HuH-7 (cell line): ENCODE measurements around the gene MON2.
"Not testable (repeated sequence)": the region's sequence is repeated elsewhere in the genome, so short reads cannot be mapped to it uniquely, and the experiment has no call there.

ENCODE experiments used
- DNase-seq: peaks from one replicate; pipeline ENCODE4 v3.0.0; 2011; ENCODE audit warnings: low spot score

The MON2 gene

DNA sequence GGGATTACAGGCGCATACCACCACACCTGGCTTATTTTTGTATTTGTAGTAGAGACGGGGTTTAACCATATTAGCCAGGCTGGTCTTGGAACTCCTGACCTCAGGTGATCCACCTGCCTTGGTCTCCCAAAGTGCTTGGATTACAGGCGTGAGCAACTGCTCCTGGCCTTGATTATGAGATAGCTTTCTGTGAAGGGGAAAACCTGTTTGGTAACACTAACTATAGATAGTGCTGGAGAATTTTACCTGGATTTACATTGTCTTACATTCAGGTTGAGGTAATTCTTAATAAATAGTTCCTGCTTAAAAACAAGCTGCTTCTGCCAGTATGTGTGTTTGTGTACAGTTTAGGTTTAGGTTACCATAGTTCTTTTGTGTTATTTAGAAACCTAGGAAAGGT is 77.1 kb downstream of the MON2 start:
- DNase-seq, result no peak

DNA sequence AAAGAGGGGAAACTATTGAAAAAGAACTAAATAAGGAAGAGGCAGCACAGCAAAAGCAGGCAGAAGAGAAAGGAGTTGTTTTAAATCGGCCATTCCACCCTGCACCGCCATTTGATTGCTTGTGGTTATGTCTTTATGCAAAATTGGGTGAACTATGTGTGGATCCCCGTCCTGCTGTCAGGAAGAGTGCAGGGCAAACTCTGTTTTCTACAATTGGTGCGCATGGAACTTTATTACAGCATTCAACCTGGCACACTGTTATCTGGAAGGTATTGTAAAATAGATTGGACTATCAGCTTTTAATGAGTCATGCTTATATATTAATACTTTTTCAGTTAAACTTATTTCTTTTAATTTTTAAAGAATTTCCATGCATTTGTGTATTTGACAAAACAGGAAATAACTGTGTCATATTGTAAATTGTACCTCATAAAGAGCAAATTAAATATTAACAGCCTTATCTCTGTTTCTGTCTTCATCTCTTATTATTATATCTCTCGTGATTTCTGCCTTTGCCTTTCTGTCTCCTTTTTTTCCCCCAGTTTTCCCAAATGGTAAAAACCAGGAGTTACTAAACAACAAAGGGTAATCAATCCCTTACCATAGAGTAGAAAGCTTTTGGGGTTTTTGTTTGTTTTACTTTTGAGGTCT is 86.4 kb downstream of the MON2 start:
- DNase-seq, result no peak

DNA sequence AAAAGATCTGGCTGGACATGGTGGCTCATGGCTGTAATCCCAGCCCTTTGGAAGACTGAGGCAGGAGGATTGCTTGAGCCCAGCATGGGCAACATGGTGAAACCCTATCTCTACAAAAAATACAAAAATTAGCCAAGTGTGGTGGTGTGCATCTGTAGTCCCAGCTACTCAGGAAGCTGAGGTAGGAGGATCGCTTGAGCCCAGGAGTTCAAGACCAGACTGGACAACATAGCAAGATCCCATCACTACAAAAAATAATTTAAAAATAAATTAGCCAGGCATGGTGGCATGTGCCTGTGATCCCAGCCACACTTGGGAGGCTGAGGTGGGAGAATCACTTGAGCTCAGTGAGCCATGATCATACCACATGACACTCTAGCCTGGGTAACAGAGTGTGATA is 92.7 kb downstream of the MON2 start:
- DNase-seq, result not testable (repeated sequence)

DNA sequence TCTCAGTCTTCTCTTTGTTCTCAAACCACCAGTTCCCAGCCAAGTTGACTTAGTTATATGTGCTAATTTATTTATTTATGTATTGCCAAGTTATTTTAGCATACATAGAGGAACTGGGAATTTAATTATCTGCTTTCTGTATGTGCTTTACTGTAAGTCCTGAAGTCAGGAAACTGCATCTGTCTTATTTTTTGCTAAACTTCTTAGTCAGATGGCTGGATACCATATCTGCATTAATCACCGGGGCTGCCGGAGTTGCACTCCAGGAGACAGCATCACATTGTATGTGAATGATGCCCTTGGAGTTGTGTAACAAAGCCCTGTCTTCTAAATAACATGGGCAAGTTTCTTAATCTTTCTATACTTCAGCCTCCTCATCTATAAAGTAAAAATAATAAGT is 96.2 kb downstream of the MON2 start:
- no peak for DNase-seq

DNA sequence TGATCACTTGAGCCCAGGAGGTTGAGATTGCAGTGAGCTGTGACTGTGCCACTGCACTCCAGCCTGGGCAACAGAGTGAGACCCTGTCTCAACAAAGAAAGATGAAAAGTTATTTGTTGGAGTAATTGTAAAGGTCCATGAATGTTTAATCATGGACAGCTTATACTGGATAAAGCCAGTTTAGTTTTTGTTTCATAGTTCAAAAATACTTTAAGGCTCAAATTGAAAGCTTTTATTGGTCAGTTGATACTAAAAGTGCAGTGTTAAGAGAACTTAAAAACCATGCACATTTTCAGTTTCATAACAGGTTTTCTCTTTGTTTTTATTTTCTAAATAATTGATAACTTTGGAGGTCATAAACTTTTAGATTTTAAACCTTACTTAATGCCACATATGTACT is 108.4 kb downstream of the MON2 start:
- no peak for DNase-seq

DNA sequence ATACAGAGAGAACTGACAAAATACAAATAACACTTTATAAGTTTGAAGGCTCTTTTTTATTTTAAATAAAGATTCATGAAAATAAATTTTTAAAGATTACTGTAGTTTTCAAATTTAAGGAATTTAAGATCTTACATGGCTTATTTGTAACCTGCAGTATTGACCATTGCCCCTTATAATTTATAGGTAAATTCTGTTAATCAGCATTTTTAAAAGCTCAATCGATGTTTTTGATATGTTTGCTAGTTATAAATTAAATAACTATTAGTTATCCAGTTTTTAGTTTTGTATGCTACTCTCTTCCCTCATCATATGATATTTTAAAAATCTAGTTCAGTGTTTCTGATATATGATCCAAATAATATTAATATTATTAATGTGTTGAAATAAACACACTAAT is 109.9 kb downstream of the MON2 start:
- DNase-seq, result no peak

DNA sequence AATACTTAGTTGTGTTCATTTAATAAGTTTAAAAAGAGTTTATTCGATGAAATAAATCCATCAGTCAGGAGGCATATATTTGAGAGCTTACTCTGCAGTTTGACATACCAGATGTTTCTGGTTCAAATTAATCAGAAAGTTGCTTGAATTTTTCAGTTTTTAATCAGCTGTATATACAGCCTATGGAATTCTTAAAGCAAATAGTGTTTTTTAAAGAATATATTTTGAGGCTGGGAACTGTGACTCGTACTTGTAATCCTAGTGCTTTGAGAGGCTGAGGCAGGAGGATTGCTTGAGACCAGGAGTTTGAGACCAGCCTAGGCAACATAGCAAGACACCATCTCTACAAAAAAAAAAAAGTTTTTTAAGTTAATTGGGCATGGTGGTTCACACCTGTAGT is 112.1 kb downstream of the MON2 start:
- no peak for DNase-seq

DNA sequence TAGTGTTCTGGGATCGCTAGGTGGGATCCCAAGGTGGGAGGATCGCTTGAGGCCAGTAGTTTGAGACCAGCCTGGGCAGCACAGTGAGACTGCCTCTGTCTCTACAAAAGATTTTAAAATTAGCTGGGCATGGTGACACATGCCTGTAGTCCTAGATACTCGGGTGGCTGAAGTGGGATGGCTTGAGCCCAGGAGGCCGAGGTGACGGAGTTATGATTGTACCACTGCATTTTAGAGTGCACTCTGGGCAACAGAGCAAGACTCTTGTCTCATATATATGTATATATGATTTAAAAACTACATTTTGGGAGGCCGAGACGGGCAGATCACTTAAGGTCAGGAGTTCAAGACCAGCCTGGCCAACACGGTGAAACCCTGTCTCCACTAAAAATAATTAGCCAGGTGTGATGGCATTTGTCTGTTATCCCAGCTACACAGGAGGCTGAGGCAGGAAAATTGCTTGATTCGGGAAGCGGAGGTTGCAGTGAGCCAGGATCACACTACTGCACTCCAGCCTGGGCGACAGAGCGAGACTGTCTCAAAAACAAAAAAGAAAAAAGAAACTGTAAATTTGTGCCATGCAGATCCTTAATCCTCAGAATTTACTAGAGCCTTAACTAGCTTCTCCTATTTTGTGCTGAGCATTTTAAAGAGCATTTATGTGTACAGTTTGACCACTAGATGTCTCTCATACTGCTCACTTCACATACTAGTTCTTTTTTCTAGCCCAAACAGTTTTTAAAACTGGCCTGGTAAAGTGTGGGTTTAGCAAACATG is 114.8 kb downstream of the MON2 start:
- DNase-seq, result no peak

DNA sequence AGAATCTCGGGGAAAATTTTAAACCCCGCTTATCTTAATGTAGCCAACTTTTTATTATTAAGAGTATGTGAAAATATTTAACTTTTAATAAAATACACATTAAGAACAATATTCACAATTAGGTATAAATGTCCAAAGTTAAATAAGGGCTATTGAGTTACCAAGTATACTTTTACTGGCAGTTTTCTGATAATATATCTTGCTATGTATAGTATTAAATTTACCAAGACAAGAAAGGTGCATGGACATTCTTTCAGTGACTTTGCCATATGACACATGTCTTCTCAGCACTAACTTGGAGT is 115.4 kb downstream of the MON2 start:
- DNase-seq, result no peak

DNA sequence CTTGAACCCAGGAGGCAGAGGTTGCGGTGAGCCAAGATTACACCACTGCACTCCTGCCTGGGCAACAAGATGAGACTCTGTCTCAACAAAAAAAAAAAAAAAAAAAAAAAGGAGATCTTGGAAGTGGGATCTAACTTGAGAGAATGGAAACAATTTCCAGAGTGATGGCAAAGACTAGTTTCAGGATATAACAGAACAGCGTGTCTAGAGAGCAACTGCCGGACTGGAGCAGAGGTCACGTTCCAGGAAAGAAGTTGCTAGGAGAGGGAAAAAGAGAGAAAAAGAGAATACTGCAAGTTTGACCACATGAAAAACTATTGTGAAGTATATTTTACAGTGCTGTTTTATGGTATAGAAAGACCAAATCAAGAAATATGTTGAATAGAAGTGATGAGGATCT is 118.0 kb downstream of the MON2 start:
- no peak for DNase-seq

DNA sequence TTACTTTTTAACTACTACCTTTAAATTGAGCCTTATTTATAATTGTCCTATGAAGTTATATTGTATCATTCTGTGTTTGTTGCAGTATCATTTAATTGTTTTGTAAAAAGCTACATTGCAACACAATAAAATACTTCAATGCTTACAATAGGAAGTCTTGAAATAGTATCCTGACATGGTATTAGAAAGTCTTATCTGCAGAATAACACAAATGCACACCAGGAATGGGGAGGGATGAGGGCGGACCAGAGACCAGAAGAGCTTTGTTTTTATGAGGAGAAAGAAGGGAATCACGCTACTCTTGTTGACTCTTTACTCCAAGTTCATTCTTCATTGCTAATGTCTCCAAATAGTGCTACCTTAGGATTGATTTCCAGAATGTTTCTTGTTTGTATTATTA is 120.2 kb downstream of the MON2 start:
- no peak for DNase-seq

DNA sequence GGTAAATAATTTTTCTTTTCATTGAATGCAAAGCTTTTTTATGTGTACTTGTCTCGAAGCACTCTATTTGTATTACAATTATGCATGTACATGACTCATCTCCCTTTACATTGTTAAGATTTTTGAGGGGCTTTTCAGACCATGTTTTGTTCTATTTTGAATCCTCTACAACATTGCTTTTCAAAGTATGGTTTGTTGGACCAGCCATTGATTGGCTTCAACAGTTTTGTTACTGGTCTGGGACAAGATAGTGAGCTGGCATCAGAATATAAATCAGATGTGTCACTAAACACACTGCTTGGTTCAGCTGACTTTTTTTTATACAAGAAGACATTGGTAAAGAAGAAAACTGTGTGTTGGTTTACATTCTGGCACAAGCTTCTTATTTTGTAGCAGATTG is 122.3 kb downstream of the MON2 start:
- no peak for DNase-seq

DNA sequence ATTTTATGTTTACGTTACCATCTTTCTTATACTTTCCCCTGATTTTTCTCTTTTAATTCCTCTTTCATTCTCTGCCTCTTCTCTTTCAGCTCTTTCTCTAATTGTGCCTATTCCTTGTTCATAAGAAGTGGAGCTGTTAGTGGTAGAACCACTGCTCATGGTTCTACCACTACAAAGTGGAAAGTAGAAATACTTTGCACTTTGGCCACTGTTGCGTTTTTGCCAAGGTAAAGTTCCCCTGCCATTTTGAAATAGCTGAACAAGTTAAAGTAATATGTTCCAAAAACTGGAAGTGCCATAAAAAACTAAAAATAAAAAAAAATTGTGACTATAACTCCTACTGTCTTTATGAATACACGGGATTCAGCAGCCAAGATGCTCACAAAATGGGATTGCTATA is 130.6 kb downstream of the MON2 start:
- no peak for DNase-seq

DNA sequence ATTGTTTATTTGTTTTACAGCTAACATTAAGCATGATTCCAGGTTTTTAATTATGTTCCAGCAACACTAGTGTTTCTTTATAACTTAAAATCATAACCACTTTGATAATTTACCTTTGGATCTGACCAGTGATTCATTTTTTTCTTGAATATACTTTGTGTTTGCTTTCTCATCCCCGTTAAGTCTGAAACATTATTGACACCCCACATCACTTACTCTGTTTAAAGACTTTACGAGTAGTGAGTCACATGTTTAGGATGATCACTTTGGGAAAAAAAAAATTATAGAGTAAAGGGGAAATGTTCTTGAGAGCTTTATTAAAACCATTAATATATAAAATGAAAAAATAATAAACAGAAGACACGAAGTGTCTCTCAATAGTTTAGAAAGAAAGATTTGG is 132.2 kb downstream of the MON2 start:
- no peak for DNase-seq

DNA sequence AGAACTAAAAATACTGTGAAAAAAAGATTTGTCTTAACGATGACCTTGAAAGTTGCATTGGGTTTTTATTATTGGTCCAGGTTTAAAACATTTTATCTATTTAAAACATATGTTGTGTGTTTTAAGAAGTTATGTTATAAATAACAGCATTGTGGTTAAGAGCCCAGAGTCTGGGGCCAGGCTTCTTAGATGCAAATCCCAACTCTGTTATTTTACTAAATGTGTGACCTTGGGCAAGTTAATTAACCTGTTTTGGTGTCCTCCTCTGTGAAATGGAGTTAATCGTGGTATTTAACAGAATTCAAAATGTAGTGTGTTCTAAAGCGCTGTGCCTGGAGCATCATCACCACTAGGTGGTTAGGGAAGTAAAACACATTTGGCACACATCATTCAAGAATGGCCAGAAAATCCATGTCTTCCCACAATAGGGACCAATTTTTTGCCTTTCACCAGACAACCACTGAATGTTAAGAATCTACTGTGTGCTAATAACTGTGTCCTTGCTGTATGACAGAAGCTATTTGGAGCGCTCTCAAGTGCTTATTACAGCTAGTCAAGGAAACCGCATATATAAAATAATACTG is 133.3 kb downstream of the MON2 start:
- no peak for DNase-seq

DNA sequence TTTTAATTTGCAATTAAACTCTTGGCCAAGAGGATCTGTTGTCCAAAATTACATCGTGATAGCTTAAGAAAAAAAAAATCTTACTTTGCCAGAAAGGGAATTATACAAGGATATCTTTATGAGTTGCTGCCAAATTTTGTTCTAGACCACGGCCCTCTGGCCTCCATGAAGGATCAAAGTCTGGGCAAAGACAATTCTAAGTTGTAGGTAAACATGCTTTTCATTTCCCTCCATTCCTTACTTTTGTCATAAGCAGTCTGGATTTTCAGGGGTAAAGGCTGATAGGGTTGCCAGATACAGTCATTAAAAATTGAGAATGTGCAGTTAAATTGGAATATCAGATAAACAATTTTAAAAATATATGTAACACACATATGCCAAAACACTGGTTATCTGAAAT is 135.1 kb downstream of the MON2 start:
- DNase-seq, result no peak

DNA sequence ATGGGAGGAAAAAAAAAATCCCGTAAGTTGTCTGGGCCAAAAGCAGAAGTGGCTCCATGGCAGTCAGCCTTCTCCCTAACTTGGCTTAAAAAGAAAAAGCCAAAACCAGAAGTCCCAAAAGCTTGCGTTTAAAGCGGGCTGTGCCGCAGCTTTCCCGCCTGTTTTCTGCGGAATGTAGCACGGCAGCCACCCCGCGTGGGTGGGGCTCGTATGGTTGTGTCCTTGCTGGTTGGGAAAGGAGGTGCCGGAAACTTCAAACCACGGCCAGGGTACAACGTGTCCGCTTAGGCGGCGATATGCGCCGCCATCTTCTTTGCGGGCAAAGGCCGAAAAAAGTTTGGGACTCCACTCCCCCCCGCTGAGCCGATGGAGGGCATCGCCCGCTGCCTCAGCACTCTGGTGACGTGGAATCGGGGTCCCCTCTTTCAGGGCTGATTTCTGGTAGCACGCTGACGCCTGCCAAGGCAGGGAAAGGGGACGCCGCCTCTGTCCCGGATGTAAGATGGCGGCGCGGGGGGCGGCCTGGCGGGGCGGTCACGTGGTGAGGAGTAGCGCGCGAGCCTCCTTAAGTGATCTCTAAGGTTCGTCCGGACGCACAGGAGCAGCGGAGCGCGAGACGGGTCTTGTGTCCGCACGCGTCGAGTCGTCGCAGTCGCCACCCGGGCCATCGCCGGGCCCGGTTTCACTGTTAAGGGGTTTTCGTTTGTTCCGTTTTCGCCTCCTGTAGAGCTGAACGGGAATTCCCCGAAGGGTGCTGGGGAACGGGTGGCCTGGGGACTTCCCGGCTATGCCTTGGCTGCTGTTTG is 135.8 kb downstream of the MON2 start:
- peak; percentile 77 for DNase-seq

DNA sequence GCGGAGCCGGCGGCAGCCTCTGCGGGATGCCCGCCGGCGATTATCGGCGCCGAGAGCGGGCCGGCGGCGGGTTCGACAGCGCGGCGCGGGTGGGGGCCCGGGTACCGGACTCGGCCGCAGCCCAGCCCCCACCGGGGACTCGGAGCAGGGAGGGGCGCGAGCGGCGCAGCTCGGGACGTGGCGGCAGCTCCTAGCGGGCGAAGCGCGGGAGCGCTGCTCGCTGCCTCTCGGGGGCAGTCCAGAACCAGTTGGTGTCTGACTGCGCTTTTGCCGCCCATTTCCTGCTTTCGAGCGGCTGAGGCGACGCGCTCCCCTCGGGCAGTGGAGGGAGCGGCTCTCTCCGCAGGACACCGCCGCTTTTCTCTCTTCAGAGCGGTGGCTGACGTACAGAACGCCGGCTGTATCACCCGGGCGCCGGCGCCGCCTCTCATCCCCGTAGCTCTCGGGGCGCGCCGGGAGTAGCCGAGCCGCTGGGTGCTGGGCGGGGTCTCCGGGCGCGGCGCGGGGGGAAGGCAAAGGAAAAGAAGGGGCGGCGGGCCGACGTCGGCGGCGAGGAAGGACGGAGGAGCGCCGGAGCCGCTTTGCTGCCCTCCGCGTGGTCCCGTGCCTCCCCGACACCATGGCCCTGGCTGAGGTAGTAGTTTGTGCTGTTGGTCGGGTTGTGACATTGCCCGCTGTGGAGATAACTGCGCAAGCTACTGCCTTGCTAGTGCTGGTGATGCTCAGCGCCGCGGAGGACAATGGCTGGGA is 136.6 kb downstream of the MON2 start:
- peak; percentile 77 for DNase-seq

DNA sequence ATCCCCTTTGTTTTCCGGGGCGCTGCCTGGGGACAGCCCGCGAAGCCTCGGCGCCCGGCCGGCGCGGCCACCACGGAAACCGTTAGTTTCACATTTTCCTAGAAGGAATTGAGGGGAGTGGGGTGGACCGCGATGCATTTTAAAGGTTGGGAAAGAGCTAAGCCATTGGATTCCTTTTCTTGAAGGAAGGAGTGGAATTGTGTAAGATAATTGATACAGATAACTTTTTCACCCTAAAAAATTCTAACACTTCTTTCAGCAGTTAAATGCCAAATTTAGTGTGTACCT is 137.1 kb downstream of the MON2 start:
- DNase-seq, result no peak

DNA sequence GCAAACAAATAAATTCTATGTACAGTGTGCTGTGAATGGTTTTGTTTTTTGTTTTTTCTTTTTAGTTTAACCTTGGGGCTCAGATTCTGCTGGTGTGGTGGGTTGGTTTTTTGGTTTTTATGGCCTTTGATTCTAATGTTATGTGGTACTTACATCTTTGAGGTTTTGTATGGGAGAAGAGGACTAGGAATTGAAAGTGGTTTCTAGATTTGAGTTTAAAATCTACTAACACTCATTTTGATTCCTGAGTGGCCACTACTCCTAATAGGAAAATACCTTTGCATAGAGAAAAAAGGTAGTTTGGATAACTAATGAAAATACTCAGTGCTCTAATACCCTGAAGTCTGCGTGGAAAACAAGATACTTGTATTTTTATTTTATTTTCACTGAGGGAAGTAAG is 137.7 kb downstream of the MON2 start:
- DNase-seq, result no peak

DNA sequence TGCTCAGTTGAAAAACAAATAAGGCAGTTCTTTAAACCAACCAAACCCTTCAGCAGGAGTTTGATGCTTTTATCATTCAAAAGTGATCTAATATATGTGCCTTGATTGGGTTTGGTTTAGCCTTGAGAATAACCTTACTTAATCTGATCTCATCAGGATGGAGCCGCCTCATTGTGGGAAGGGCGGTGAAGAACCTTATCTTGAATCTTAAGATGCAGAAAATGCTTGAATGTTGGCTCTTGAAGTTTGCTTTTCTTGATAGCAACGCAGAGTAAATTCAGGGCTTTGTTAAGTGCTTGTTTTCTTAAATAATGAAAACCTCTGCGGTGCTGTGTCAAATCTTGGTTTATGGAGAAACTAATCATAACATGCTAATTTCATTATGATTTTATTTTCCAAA is 138.2 kb downstream of the MON2 start:
- no peak for DNase-seq

DNA sequence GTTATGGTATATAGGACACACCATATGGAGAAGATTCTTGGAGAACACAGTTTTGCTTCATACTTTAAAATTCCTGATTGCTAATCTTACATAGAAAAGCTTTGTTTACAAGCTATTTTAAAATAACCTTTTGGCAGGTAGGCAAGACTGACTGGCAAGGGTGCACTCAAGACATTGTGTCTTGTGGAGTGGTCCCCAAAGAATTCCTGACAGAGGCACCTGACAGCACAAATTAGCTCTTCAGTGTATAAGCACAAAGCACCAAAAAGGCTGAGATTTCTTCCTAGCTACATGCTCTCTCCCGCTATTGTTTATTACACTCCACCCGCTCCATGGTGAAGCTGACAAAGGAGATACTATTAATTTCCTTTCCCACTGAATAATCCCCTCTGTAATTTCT is 139.4 kb downstream of the MON2 start:
- no peak for DNase-seq

DNA sequence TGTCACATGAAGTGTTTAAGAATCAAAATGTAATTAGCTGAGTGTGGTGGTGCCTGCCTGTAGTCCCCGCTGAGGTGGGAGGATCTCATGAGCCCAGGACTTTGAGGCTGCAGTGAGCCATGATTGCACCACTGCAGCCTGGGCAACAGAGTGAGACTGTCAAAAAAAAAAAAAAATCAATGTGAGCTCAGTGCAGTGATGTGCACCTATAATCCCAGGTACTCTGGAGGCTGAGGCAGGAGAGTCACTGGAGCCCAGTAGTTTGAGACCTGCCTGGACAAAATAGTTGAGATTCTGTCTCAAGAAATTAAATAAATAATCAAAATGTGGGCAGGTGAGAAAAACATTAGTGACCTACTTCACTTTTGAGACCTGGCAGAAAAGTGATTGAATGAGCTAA is 140.0 kb downstream of the MON2 start:
- DNase-seq, result no peak
